ENCODE measurements around the gene FOXI3. TPM values are rescaled to one million over a fixed set of nuclear protein-coding genes. Genes with fewer than 3 reads are reported as not detected.
"Not testable (repeated sequence)": the region's sequence is repeated elsewhere in the genome, so short reads cannot be mapped to it uniquely, and the experiment has no call there.

The FOXI3 gene
- total RNA-seq, 1 donor from 2014 or later, result not detected

DNA sequence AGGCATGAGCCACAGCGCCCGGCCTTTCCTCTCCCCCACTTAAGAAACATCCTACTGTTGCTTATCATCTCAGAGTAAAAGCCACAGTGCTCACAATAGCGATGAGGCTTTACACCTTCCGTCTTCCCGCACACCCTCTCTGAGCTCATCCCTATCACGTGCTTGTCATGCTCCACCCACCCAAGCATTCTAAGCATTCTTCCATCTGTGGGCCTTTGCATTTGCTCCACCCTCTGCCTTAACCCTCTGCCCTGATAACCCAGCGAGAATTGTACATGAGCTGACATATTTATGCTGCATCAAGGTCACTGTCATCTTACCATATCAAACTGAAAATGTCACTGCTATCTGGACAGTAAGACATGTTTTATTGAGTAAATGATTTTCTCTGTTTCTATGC is 22.6 kb downstream of the FOXI3 start:
- no peaks in the 10 kb centered on the region for H3K27me3 ChIP-seq (ENCODE audit: control insufficient read depth, insufficient read depth, low read length)
- DNase-seq (ENCODE audit: low read depth) (no peak), FAIRE-seq (no peak)
- TF ChIP-seq, protein P1, sequence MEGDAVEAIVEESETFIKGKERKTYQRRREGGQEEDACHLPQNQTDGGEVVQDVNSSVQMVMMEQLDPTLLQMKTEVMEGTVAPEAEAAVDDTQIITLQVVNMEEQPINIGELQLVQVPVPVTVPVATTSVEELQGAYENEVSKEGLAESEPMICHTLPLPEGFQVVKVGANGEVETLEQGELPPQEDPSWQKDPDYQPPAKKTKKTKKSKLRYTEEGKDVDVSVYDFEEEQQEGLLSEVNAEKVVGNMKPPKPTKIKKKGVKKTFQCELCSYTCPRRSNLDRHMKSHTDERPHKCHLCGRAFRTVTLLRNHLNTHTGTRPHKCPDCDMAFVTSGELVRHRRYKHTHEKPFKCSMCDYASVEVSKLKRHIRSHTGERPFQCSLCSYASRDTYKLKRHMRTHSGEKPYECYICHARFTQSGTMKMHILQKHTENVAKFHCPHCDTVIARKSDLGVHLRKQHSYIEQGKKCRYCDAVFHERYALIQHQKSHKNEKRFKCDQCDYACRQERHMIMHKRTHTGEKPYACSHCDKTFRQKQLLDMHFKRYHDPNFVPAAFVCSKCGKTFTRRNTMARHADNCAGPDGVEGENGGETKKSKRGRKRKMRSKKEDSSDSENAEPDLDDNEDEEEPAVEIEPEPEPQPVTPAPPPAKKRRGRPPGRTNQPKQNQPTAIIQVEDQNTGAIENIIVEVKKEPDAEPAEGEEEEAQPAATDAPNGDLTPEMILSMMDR (IDR thresholded peaks at IDR 0.05; ENCODE audit: insufficient read depth, low read length, severe bottlenecking), result no peak
- H3K36me3 ChIP-seq (ENCODE audit: control insufficient read depth, insufficient read depth, low read length), result no peaks in the 10 kb centered on the region
- H3K4me3 ChIP-seq (ENCODE audit: low read depth, low read length), result no peak overlapping the region

DNA sequence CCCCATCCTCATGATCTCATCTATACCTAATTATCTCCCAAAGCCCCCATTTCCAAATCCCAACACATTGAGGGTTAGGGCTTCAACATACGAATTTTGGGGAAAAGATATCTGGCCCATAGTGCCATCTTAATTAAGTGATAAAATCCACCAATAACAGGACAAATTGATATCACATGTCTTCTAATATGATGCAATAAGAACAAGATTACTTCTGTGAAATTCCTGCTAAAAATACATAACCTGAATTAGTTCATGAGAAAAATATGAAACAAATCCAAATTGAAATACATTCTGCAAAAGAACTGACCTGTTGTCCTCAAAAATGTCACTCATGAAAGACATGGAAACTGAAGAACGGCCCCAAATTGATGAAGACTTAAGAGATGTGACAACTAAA is 28.8 kb downstream of the FOXI3 start:
- no peaks in the 10 kb centered on the region for H3K36me3 ChIP-seq (ENCODE audit: control insufficient read depth, insufficient read depth, low read length)
- FAIRE-seq (no peak), DNase-seq (ENCODE audit: low read depth) (no peak)
- H3K27me3 ChIP-seq (ENCODE audit: control insufficient read depth, insufficient read depth, low read length), result no peaks in the 10 kb centered on the region
- H3K4me3 ChIP-seq (ENCODE audit: low read depth, low read length), result no peak overlapping the region
- TF ChIP-seq, protein P1 (IDR thresholded peaks at IDR 0.05; ENCODE audit: insufficient read depth, low read length, severe bottlenecking), result no peak

DNA sequence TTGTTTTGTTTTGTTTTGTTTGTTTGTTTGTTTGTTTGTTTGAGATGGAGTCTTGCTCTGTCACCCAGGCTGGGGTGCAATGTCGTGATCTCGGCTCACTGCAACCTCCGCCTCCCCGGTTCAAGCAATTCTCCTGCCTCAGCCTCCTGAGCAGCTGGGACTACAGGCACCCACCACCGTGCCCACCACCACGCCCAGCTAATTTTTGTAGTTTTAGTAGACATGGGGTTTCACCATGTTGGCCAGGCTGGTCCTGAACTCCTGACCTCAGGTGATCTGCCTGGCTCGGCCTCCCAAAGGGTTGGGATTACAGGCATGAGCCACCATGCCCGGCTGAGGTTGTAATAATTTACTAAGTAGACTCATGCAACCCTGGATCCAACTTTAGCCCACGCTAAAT is 33.4 kb downstream of the FOXI3 start:
- not testable (repeated sequence) for H3K27me3 ChIP-seq (ENCODE audit: control insufficient read depth, insufficient read depth, low read length); FAIRE-seq; DNase-seq (ENCODE audit: low read depth); H3K36me3 ChIP-seq (ENCODE audit: control insufficient read depth, insufficient read depth, low read length); H3K4me3 ChIP-seq (ENCODE audit: low read depth, low read length)

DNA sequence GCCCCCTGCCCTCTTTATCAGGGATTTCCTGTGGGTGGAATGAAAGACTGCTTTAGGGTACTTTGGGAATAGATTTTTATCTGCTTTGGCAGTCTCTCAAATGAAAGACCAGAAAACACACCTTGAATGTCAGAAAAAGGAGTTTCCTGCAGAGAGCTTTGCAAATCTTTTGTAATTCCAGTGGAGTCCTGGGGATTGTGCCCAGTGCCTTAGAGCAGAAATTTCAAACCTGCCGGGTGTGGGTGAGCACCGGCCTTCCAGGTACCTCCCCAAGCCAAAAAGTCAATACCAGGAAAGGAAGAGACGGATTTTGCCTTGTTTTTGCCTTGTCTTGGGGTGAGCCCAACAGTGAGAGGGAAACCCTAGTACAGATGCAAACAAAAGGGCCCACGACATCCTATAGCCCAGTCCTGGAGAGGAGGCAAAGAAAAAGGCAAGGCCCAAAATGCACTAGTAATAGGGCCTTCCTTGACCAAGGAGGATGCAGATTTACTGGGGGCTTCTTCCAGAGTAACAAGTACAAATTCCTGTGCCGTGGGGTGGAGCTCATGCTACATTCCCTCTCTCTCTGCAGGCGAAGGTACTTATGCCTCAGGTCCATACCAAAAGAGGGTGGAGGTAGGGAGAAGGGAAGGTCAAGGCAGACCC is 36.4 kb downstream of the FOXI3 start:
- no peak for FAIRE-seq
- Histone ChIP-seq H3K27me3 (ENCODE audit: control insufficient read depth, insufficient read depth, low read length) (no peaks in the 10 kb centered on the region), H3K36me3 (ENCODE audit: control insufficient read depth, insufficient read depth, low read length) (no peaks in the 10 kb centered on the region), H3K4me3 (ENCODE audit: low read depth, low read length) (no peak overlapping the region)
- DNase-seq (ENCODE audit: low read depth), result no peak
- TF ChIP-seq, protein P1 (IDR thresholded peaks at IDR 0.05; ENCODE audit: insufficient read depth, low read length, severe bottlenecking), result no peak

DNA sequence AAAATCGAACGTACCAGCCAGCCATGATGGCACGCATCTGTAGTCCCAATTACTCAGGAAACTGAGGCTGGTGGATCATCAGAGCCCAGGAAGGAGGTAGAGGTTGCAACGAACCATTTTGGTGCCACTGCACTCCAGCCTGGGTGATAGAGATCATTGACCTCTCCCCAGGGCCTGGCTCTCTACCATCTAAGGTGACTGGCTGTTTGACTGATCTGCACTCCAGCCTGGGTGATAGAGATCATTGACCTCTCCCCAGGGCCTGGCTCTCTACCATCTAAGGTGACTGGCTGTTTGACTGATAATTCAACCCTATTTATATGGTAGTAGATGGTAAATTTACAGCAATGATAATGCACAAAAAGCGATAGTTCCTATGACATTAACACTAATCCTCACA is 43.6 kb downstream of the FOXI3 start:
- not testable (repeated sequence) for FAIRE-seq; H3K36me3 ChIP-seq (ENCODE audit: control insufficient read depth, insufficient read depth, low read length); H3K4me3 ChIP-seq (ENCODE audit: low read depth, low read length); H3K27me3 ChIP-seq (ENCODE audit: control insufficient read depth, insufficient read depth, low read length); DNase-seq (ENCODE audit: low read depth)

DNA sequence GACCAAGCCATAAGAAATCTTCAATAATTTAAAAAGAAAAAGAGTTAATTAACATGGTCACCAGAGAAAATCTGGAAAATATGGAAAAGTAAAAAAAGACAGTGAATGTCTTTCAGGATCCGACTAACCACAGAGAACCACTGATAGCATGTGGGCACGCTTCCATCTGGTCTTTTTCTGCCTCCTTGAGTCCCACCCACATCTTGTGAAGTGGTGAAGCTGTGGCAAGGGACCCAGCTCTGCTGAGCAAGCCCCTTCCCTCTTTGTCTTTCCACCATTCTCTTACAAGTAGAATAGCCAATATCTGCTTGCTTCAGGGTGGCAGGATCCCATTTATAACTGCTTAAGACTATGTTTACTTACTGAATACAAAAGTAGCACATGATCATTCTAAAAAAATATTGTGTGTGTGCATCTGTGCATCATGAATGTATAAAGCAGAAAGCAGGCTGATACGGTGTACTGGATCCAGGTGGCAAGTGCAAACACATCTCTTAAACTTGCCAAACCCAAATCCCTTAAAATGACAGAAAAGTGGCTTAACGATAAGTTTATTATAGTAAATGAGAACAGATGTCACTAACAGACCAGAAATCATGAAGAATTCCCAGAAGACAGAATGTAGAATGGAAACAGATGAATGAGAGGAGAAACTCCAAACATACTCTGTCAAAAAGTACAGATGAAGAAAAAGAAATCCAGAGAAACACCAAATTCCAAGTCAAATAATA is 52.3 kb downstream of the FOXI3 start:
- no peaks in the 10 kb centered on the region for H3K27me3 ChIP-seq (ENCODE audit: control insufficient read depth, insufficient read depth, low read length)
- DNase-seq (ENCODE audit: low read depth), result no peak

More for the DNA sequence above, 52.3 kb downstream of the FOXI3 start:
- FAIRE-seq, result no peak
- Histone ChIP-seq H3K36me3 (ENCODE audit: control insufficient read depth, insufficient read depth, low read length) (no peaks in the 10 kb centered on the region), H3K4me3 (ENCODE audit: low read depth, low read length) (no peak overlapping the region)
- TF ChIP-seq, protein P1 (IDR thresholded peaks at IDR 0.05; ENCODE audit: insufficient read depth, low read length, severe bottlenecking), result no peak

All from bronchial epithelial cell (primary cell).